Measurements from ENCODE around the gene MBP. TPM values are rescaled to one million over a fixed set of nuclear protein-coding genes. Genes with fewer than 3 reads are reported as not detected.

Gene MBP
- total and polyA plus RNA-seq, 2 of the 13 experiments (the other 11 are each of a cell fraction or from before 2014, with no cell fraction given), result 5.0 to 8.5 TPM

GRCh38 chr18:77054606-77055428, 77.8 kb downstream of the MBP start (continued):
- peak; percentile 69 for TF ChIP-seq ARID3A (IDR thresholded peaks at IDR 0.05; ENCODE audit: low read depth, low read length)
- TF ChIP-seq ZNF225 (CRISPR knock-in tag; IDR thresholded peaks at IDR 0.05), result no peak
- no peak; a peak in 1 of 4 replicates for TF ChIP-seq ATF4 (CRISPR knock-in tag; IDR thresholded peaks at IDR 0.05)
- no peak for TF ChIP-seq SMAD9 (CRISPR knock-in tag; IDR thresholded peaks at IDR 0.05)
- peak; percentile 74; the same call in 1 of the 2 replicates for TF ChIP-seq HNF1B (CRISPR knock-in tag; IDR thresholded peaks at IDR 0.05)
- TF ChIP-seq ZNF296 (CRISPR knock-in tag; conservative IDR thresholded peaks at IDR 0.05), result no peak
- TF ChIP-seq ZNF639 (CRISPR knock-in tag; conservative IDR thresholded peaks at IDR 0.05), result no peak
- TF ChIP-seq ZNF513 (CRISPR knock-in tag; conservative IDR thresholded peaks at IDR 0.05), result no peak
- no peak for TF ChIP-seq POGK (CRISPR knock-in tag; conservative IDR thresholded peaks at IDR 0.05)
- TF ChIP-seq MXD4 (CRISPR knock-in tag; IDR thresholded peaks at IDR 0.05), result 0 out of 2 replicates have a peak, but pooled peaks have one; percentile 26
- peak; percentile 80; the same call in 1 of the 2 replicates for TF ChIP-seq ZBTB43 (CRISPR knock-in tag; conservative IDR thresholded peaks at IDR 0.05)
- peak; percentile 64 for TF ChIP-seq IRF2 (CRISPR knock-in tag; IDR thresholded peaks at IDR 0.05)
- TF ChIP-seq DPF2 (CRISPR knock-in tag; IDR thresholded peaks at IDR 0.05; ENCODE audit: borderline replicate concordance, low read depth), result peak; percentile 51
- peak; percentile 98; the same call in 1 of the 2 replicates for TF ChIP-seq ZBTB20 (CRISPR knock-in tag; IDR thresholded peaks at IDR 0.05; ENCODE audit: borderline replicate concordance, low read depth)

Measured in HepG2 (cell line).